GM06990 (cell line): ENCODE data around the gene KRT26.

Experiments
- DNase-seq: peaks from one replicate; pipeline ENCODE4 v3.0.0-alpha.2; 2011; ENCODE audit not compliant: insufficient read length; ENCODE audit errors: extremely low read depth
- H3K27me3 ChIP-seq: replicated peaks from 2 replicates; pipeline ENCODE4 v1.6.0; 2011; ENCODE audit warnings: low read length; ENCODE audit not compliant: control insufficient read depth, insufficient read depth
- H3K36me3 ChIP-seq: 2 replicates; pipeline ENCODE4 v1.5.1; 2011; ENCODE audit warnings: low read length; ENCODE audit not compliant: control insufficient read depth, insufficient read depth
- H3K4me3 ChIP-seq: replicated peaks from 2 replicates; pipeline ENCODE4 v1.5.1; 2011; ENCODE audit warnings: low read depth, mild to moderate bottlenecking, control low read depth, low read length
- TF ChIP-seq, protein P1 (sequence below): IDR thresholded peaks from 2 replicates; pipeline ENCODE4 v1.5.1; 2011; ENCODE audit warnings: low read length, control low read depth, mild to moderate bottlenecking, inconsistent platforms; ENCODE audit not compliant: insufficient read depth, poor library complexity, severe bottlenecking

KRT26 gene

DNA sequence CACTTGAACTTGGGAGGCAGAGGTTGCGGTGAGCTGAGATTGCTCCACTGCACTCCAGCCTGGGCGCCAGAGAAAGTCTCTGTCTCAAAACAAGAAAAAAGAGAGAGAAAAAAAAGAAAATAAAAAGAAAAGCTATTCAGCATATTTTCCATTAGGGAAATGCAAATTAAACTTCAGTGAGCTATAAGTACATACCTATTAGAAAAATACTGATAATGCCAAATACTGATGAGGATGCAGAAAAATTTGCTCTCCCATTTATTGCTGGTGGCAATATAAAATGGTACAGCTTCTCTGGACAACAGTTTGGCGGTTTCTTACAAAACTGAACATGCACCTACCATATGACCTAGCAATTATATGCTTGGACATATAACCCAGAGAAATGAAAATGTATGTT, 40.6 kb upstream of the KRT26 start:
- Histone ChIP-seq H3K4me3 (no peak overlapping the region), H3K36me3 (no peaks in the 10 kb centered on the region; the same call in 1 of the 2 replicates), H3K27me3 (no peaks in the 10 kb centered on the region)
- TF ChIP-seq, protein P1, sequence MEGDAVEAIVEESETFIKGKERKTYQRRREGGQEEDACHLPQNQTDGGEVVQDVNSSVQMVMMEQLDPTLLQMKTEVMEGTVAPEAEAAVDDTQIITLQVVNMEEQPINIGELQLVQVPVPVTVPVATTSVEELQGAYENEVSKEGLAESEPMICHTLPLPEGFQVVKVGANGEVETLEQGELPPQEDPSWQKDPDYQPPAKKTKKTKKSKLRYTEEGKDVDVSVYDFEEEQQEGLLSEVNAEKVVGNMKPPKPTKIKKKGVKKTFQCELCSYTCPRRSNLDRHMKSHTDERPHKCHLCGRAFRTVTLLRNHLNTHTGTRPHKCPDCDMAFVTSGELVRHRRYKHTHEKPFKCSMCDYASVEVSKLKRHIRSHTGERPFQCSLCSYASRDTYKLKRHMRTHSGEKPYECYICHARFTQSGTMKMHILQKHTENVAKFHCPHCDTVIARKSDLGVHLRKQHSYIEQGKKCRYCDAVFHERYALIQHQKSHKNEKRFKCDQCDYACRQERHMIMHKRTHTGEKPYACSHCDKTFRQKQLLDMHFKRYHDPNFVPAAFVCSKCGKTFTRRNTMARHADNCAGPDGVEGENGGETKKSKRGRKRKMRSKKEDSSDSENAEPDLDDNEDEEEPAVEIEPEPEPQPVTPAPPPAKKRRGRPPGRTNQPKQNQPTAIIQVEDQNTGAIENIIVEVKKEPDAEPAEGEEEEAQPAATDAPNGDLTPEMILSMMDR, result no peak
- DNase-seq, result no peak

DNA sequence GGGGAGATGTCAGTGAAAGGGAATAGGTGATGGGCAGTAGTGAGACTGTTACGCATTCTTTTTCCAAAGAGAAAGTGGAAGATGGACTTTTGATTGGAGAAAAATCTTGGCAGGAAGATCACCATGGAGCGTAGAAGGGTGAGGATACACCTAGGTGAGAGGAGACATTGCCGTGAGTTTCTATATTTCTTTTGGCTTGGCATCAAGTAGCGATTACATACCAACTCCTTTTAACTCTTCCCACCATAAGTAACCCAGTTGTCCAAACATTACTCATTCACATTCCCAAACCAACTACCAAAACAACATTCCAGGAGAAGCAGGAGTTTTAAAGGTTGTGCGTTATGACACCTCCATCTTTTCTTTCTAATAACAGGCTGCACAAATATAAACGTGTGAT, 38.5 kb upstream of the KRT26 start:
- no peaks in the 10 kb centered on the region; the same call in 1 of the 2 replicates for H3K27me3 ChIP-seq
- no peak for DNase-seq
- H3K4me3 ChIP-seq, result no peak overlapping the region
- no peaks in the 10 kb centered on the region for H3K36me3 ChIP-seq
- TF ChIP-seq, protein P1, result no peak

DNA sequence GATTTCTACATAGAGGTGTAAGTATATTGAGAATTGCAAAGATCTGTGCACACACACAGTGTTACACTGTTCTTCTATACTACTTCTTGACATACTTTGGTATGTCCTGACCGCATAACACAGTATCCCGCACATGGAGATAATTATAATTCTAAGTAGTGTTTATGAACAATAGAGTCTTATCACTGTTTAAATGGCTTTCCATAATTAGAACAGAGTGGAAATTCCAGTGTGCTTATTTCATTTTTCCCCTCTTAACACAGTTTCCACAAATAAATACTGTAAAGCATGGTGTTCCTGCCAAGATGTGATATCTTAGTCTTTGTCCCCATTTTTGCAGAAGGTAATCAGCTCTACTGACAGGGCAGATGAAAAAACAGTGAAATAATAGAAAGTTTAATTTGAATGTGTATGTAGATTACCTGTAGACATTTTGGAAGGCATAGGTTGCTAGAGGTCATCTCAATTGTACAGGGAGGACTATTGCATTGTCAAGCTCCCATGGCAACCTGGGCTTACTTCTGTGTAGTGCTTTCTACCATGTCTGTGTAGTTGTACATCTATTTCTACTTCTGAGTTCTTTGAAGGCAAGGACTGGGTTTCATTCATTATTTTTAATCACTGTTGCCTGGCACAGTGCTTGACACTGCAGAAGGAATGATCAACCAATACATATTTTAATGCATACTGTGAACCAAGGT, 37.9 kb upstream of the KRT26 start:
- no peak overlapping the region for H3K4me3 ChIP-seq
- H3K36me3 ChIP-seq, result no peaks in the 10 kb centered on the region
- no peak for DNase-seq
- H3K27me3 ChIP-seq, result no peaks in the 10 kb centered on the region; the same call in 1 of the 2 replicates
- TF ChIP-seq, protein P1, result no peak

DNA sequence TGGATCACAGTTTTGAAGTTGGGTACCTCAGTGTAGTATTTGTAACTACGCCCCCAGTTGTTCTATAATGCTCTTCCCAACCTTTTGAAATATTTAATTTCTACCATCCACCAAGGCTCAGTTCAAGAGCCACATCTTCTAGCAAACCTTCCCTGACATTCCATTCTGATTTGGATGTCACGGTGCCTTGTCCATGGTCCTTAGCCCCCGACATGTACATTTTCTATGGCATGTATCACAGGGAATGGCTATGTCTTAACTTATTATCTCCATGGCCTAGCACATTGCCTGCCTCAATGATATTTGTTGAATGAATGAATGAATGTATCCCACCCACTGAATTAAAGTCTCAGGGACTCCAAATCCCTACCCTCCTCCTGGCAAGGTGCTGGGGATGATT, 34.1 kb upstream of the KRT26 start:
- DNase-seq, result no peak
- TF ChIP-seq, protein P1, result no peak
- H3K27me3 ChIP-seq, result no peaks in the 10 kb centered on the region; the same call in 1 of the 2 replicates
- H3K4me3 ChIP-seq, result no peak overlapping the region
- H3K36me3 ChIP-seq, result no peaks in the 10 kb centered on the region

DNA sequence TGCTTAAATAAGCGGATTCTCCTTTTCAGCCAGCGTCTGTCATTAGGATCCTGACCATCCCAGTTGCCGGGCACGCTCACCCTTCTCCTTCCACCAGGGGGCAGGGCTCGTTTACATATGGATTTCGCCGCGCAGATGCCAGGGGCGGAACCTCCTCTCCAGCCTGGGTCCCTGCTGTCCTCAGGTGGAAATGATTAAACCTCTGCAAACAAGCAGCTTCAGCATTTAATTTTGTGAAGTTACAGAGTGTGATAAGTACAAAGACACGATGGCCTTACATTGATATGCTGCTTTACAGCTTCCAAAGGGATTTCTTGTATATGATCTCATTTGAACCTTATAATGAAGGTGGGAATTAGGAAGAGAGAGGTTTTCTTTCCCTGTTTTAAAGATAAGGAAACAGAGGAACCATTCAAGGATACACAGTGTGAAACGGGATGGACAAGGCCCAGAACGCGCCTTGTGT, 31.6 kb upstream of the KRT26 start:
- Histone ChIP-seq H3K27me3 (peaks cover 3% of the 10 kb centered on the region), H3K36me3 (no peaks in the 10 kb centered on the region), H3K4me3 (no peak overlapping the region)
- DNase-seq, result peak; percentile 40
- TF ChIP-seq, protein P1, result peak; percentile 86
